Breast epithelium (tissue), 4 donors: ENCODE data around the gene PRPF40A. TPM values are rescaled to one million over a fixed set of nuclear protein-coding genes. Genes with fewer than 3 reads are reported as not detected.
A peak's percentile ranks its signal among the peaks of the same experiment; 100 is the strongest.

Source experiments
- DNase-seq, 2 donors: peaks; one replicate each; pipeline ENCODE4 v3.0.0-alpha.2; 2019; ENCODE audit warnings: low spot score in 2 of 2
- H3K27ac ChIP-seq, 2 donors: fragments of 200-600 bp; sonication (generic) in 1 of 2; one replicate each; pipeline ENCODE4 v1.5.1; 2016 to 2019; ENCODE audit warnings: mild to moderate bottlenecking in 1 of 2
- H3K27me3 ChIP-seq, 2 donors: fragments of 200-600 bp; sonication (generic) in 1 of 2; one replicate each; pipeline versions ENCODE4 v1.5.1 to v1.6.0; 2017 to 2019; ENCODE audit warnings: control low read depth in 1 of 2, mild to moderate bottlenecking in 1 of 2
- H3K36me3 ChIP-seq: fragments of 200-600 bp; one replicate; pipeline ENCODE4 v1.5.1; 2019
- H3K4me1 ChIP-seq, 2 donors: fragments of 200-600 bp; sonication (generic); one replicate each; pipeline ENCODE4 v1.5.1; 2016 to 2019; ENCODE audit warnings: control low read depth in 1 of 2
- H3K4me3 ChIP-seq, 3 donors: fragments of 200-600 bp; sonication (generic); 1 replicate in 2 of 3; 2 replicates in 1 of 3; pipeline ENCODE4 v1.5.1; 2016 to 2019; ENCODE audit warnings: mild to moderate bottlenecking in 3 of 3, moderate library complexity in 2 of 3
- H3K9me3 ChIP-seq, 2 donors: fragments of 200-600 bp; sonication (generic) in 1 of 2; one replicate each; pipeline ENCODE4 v1.5.1; 2016 to 2019; ENCODE audit warnings: control low read depth in 1 of 2
- CTCF ChIP-seq, 3 donors: fragments of 450-650 bp; IDR thresholded peaks; one replicate each; pipeline ENCODE4 v1.5.1; 2016 to 2017; ENCODE audit warnings: antibody characterized with exemption in 3 of 3, mild to moderate bottlenecking in 3 of 3, moderate library complexity in 3 of 3
- POLR2A ChIP-seq: fragments of 450-650 bp; IDR thresholded peaks from one replicate; pipeline ENCODE4 v1.6.1; 2016; ENCODE audit warnings: antibody characterized with exemption, mild to moderate bottlenecking, moderate library complexity
- POLR2AphosphoS5 ChIP-seq, 3 donors: sonication (generic); formaldehyde crosslinking; IDR thresholded peaks; one replicate each; pipeline ENCODE4 v1.6.1; 2017; ENCODE audit warnings: antibody characterized with exemption in 3 of 3
- intact Hi-C: fragments of 100-400 bp; cut with DNase I; formaldehyde crosslinking; loops from one replicate; pipeline ENCODE4 v1.15.1; 2023; ENCODE audit warnings: low total_unique reads
- total RNA-seq, 3 donors: library from RNA; depleted of rRNA; stranded (reverse); fragments of >200 nt; gene quantifications; one replicate each; pipeline ENCODE4 v1.1.0, GENCODE V29; 2016

Gene PRPF40A
- total RNA-seq, 3 donors from 2014 or later = 81.8 to 131 (median 107) TPM

- Histone ChIP-seq H3K4me3 (no peak overlapping the region), H3K9me3 (no peaks in the 10 kb centered on the region), H3K27me3 (no peaks in the 10 kb centered on the region), H3K36me3 (no peaks in the 10 kb centered on the region), H3K27ac (no peak overlapping the region), H3K4me1 (no peaks in the 10 kb centered on the region)
- intact Hi-C loops = loop anchor here (10.0 kb wide), 1 partner anchor 428 kb away; no protein-coding TSS in a partner anchor
- DNase-seq = no peak
- TF ChIP-seq CTCF (IDR thresholded peaks at IDR 0.05) (no peak), POLR2AphosphoS5 (IDR thresholded peaks at IDR 0.05) (no peak), POLR2A (no peak)
Observed at GRCh38 chr2:152623076-152623740, 94.1 kb downstream of the PRPF40A start.

- Histone ChIP-seq H3K4me1 (no peaks in the 10 kb centered on the region), H3K4me3 (no peak overlapping the region), H3K9me3 (no peaks in the 10 kb centered on the region), H3K27me3 (no peaks in the 10 kb centered on the region), H3K27ac (no peak overlapping the region), H3K36me3 (no peaks in the 10 kb centered on the region)
- intact Hi-C loops = loop anchor here (10.0 kb wide), 1 partner anchor 427 kb away; no protein-coding TSS in a partner anchor
- TF ChIP-seq POLR2AphosphoS5 (IDR thresholded peaks at IDR 0.05) = no peak
- no peak for TF ChIP-seq POLR2A
- TF ChIP-seq CTCF (IDR thresholded peaks at IDR 0.05) = no peak
- DNase-seq = no peak
Observed at GRCh38 chr2:152622219-152622618, 95.0 kb downstream of the PRPF40A start.

GRCh38 chr2:152620985-152621384 lies 96.3 kb downstream of the PRPF40A start:
- intact Hi-C loops = loop anchor here (10.0 kb wide), 1 partner anchor 426 kb away; no protein-coding TSS in a partner anchor
- DNase-seq = no peak
- no peaks in the 10 kb centered on the region for H3K9me3 ChIP-seq
- TF ChIP-seq CTCF (IDR thresholded peaks at IDR 0.05) = no peak
- TF ChIP-seq POLR2A = no peak
- TF ChIP-seq POLR2AphosphoS5 (IDR thresholded peaks at IDR 0.05) = no peak
- H3K4me3 ChIP-seq = no peak overlapping the region
- H3K4me1 ChIP-seq = no peaks in the 10 kb centered on the region
- no peaks in the 10 kb centered on the region for H3K36me3 ChIP-seq
- no peaks in the 10 kb centered on the region for H3K27me3 ChIP-seq
- H3K27ac ChIP-seq = no peak overlapping the region

GRCh38 chr2:152620208-152620607 lies 97.1 kb downstream of the PRPF40A start:
- H3K27me3 ChIP-seq = no peaks in the 10 kb centered on the region
- intact Hi-C loops = loop anchor here (10.0 kb wide), 1 partner anchor 425 kb away; no protein-coding TSS in a partner anchor
- no peaks in the 10 kb centered on the region for H3K4me1 ChIP-seq
- no peak for DNase-seq
- H3K4me3 ChIP-seq = no peak overlapping the region
- no peaks in the 10 kb centered on the region for H3K36me3 ChIP-seq
- H3K9me3 ChIP-seq = no peaks in the 10 kb centered on the region
- H3K27ac ChIP-seq = no peak overlapping the region
- TF ChIP-seq CTCF (IDR thresholded peaks at IDR 0.05) = no peak
- no peak for TF ChIP-seq POLR2A
- TF ChIP-seq POLR2AphosphoS5 (IDR thresholded peaks at IDR 0.05) = no peak

- intact Hi-C loops = no loop called here
- H3K27ac ChIP-seq = peak overlapping the region in 1 of 2 donors; percentile 20
- no peaks in the 10 kb centered on the region for H3K36me3 ChIP-seq
Observed at GRCh38 chr2:152618193-152618564, 99.1 kb downstream of the PRPF40A start.

More at GRCh38 chr2:152618193-152618564, 99.1 kb downstream of the PRPF40A start:
- Histone ChIP-seq H3K4me1 (no peaks in the 10 kb centered on the region), H3K27me3 (no peaks in the 10 kb centered on the region), H3K9me3 (no peaks in the 10 kb centered on the region), H3K4me3 (no peak overlapping the region)
- TF ChIP-seq CTCF (IDR thresholded peaks at IDR 0.05) (no peak), POLR2AphosphoS5 (IDR thresholded peaks at IDR 0.05) (no peak), POLR2A (no peak)
- DNase-seq = no peak
